Stimulated activated CD8-positive, alpha-beta memory T cell treated with anti-CD3 and anti-CD28 coated beads, Interleukin-7, amount 100 ng/mL, for 4 hours (primary cell): Measurements from ENCODE around the gene NFKB1.

ENCODE experiments used
- DNase-seq, 2 donors: peaks; one replicate each; pipeline ENCODE4 v3.0.0-alpha.2; 2020; ENCODE audit warnings: low read depth in 2 of 2

Gene NFKB1

DNA sequence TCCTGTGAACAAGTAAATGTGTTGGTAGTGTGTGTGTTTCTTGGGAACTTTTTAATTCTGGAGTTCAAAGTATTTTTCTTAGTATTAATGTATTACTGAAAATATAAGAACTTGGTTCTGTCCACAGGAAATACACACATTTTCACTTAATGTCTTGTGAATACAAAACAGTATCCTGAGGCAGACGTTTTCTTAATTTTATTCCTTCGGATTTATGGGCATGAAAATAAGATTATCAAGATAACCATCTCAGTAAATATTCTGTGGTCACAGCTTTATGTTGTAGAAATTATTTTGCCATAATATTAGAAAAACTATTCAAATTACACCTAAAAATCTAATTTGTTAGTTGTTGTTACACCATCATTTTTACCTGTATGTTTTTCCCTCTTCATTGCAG is 29.8 kb downstream of the NFKB1 start:
- no peak for DNase-seq

DNA sequence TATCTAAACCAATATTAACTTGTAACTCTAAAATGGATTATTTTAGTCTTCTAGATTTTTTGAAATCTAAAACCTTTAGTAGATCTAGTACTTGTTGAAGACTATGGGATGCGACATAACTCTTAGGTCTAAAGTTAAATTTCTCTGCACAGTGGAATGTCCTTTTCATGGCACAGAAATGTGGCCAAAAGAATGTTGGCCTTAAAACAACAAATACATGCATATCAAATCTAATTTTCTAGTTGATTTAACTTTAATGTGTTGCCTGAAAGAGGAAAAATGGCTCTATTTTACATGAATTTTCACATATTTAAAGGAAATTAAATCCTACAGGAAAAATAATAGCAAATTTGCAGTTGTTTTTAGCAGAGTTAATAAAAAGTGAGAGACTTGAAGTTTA is 30.3 kb downstream of the NFKB1 start:
- no peak for DNase-seq

- no peak for DNase-seq
Measured at GRCh38 chr4:102533348-102533747, 32.2 kb downstream of the NFKB1 start.

GRCh38 chr4:102533904-102534303 is 32.7 kb downstream of the NFKB1 start:
- DNase-seq, result no peak

DNA sequence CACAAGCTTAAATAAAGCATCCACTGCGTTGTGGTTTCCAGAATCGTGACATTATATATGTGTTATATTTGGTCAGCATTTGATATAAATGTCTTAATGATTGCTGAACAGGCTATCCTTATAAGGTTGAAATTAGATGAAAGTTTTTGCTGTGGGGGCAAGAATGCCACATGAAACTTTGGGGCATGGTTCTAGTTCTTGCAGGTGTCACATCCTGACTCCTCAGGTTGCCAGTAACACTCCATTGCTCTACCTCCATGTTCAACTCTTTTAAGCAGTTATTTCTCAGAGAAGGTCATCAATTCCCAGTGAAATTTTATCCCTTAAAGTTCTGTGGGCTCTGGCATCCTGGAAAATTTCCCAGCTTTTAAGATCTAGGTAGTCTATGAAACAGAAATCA is 33.7 kb downstream of the NFKB1 start:
- no peak for DNase-seq

DNA sequence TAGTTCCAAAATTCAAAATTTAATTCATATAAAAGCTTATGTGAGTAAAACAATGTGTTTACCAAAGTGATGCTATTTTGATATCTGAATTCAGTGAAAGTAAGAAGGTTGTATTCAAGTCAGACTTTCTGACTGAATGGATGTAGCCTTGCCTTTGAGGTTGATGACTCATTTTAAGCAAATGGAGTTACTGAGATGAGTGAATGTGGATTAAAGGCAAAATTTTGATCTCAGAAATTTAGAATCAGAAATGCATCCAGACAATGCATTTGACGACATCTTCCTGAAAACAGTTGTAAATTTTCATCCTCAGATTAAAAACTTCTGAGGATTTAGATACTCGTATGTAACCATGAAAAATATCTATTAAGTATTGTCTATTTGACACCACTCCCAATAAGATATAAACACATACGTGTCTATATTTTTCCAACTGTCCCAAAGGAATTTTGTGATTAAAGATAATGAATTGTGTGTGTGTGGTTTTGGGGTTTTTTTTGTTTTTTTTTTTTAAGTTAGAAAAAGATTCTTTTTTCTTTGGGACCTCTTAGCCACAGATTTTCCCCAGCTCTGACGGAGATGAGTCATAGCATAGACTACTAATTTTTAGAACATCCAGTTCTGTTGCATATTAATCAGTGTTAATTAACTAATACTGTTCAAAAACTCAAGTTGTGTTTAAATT is 34.4 kb downstream of the NFKB1 start:
- no peak for DNase-seq

DNA sequence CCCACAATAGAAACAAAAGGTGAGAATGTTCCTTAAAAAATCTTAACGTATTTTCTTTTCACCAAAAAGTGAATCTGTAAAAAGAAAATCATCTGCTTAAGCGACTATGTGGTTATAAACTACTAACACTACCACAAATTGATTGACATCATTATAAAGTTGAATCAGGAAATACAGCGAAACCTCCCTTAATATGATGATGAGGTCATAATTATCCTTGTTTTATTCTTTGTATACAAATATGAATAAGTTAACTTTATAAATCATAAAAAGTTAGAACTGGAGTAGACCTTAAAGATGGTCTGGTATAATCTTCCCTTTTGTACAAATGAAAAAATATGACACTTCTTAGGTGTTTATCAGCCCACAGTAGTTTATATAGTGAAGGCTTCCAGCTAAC is 35.6 kb downstream of the NFKB1 start:
- DNase-seq, result no peak

- DNase-seq, result no peak
Measured at GRCh38 chr4:102537269-102537668, 36.1 kb downstream of the NFKB1 start.

- no peak for DNase-seq
Measured at GRCh38 chr4:102541697-102542096, 40.5 kb downstream of the NFKB1 start.

DNA sequence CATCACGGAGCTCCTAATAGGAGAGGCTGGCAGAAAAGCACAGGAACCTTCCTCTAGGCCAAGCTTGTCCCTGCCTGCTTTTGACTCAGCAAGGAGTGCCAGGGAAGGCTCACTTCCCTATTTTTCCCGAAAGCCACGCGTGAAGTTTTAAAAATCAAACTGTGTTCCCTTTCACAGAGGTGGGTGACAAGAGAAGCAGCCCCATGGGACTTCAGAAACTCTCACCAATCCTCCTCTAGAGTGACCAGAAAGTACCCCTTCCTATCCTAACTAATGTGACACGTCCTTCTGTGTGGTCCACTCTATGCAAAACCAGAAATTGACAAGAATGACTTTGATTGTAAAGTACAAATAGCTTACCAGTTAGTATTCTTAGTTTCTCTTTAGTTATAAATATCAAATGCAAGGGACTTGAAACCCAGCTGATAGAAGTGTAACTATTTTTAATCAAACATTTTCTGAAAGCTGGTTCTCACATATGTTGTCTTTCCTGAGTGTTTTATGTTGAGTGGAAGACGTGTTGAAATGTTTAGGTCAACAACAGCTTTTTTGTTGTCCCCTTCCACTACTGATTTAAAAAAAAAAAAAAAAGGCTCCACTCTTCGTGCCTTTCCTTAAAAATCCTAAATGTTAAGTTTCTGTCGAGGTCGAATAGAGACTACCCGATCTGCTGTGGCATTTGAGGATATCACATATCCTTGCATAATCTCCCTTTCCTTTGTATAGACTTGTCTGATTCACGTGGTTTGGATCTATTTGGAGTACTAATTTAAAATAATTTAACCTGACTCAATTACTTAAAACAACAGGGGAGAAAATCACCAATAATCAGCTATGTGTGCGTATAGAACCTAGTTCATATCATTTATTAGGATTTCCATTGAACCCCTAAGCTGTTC is 42.1 kb downstream of the NFKB1 start:
- DNase-seq, result no peak

GRCh38 chr4:102546635-102547034 is 45.5 kb downstream of the NFKB1 start:
- DNase-seq, result no peak

DNA sequence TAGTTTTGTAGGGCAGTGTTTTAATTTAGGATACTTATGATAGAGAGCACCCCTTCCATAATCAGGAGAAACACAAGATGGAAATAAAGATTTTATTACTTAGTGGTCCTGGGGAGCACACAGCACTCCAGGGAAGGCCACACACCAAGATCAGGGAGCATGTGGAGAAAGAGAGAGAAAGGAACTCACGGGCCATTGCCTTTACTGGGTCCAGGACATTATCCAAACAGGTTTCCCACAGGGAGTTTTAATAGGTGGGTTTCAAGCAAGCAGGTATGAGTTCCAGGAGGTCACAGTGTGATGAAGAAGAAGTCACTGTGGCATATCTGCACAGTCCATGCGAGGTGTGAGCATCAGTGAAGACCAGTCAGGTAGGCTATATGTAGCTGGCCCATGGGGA is 46.8 kb downstream of the NFKB1 start:
- DNase-seq, result no peak

- no peak for DNase-seq
Measured at GRCh38 chr4:102551958-102552565, 50.9 kb downstream of the NFKB1 start.

DNA sequence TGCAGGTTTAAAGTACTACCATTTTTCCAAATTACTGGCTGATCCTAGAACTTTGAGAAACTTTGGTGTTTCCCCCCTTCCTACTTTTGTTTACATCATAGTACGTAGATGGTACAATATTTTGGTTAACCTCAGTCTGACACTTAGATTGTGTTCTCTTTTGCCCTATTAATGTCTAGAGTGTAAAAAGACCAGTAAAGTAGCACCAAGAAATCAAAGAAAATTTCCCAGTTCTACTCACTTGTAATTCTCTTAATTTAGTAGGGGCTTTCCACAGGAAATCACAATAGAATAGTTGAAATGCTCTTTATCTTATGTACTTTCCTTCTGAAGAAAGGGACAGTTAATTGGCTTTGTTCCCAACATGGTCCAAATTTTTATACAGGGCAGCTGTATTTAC is 51.6 kb downstream of the NFKB1 start:
- no peak for DNase-seq

DNA sequence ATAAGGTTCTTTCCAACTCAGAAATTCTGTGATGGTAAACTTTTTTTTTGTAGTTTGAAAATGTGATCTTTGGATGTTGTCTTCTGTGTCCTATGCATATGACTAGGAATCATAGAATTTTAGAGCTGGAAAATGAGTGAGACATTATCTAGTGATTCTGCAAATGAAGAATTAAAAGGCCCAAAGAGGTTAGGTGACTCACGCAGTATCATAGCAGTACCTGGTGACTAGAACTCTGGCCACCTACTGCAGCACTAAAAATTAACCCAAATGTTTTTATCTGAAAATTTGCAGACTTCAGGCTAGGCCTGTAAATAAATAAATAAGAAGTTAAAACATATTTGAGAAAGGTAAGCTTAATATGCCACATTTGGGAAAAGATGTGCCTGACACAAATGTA is 52.8 kb downstream of the NFKB1 start:
- DNase-seq, result no peak

- DNase-seq, result no peak
Measured at GRCh38 chr4:102554482-102554881, 53.3 kb downstream of the NFKB1 start.

GRCh38 chr4:102554992-102555391 is 53.8 kb downstream of the NFKB1 start:
- DNase-seq, result no peak

- no peak for DNase-seq
Measured at GRCh38 chr4:102557636-102558035, 56.5 kb downstream of the NFKB1 start.

GRCh38 chr4:102560115-102560514 is 59.0 kb downstream of the NFKB1 start:
- DNase-seq, result no peak

- no peak for DNase-seq
Measured at GRCh38 chr4:102560571-102561341, 59.6 kb downstream of the NFKB1 start.

GRCh38 chr4:102563000-102563399 is 61.8 kb downstream of the NFKB1 start:
- DNase-seq, result no peak
